GM19351 (cell line): Measurements from ENCODE around the gene ISCA2.
"Not testable (repeated sequence)": the region's sequence is repeated elsewhere in the genome, so short reads cannot be mapped to it uniquely, and the experiment has no call there.

Experiments used
- ATAC-seq: cut with Tn5 transposase; IDR thresholded peaks from one replicate; pipeline ENCODE4 v1.9.1; 2021; ENCODE audit warnings: mild to moderate bottlenecking, moderate library complexity; ENCODE audit not compliant: unreplicated experiment

The ISCA2 gene

DNA sequence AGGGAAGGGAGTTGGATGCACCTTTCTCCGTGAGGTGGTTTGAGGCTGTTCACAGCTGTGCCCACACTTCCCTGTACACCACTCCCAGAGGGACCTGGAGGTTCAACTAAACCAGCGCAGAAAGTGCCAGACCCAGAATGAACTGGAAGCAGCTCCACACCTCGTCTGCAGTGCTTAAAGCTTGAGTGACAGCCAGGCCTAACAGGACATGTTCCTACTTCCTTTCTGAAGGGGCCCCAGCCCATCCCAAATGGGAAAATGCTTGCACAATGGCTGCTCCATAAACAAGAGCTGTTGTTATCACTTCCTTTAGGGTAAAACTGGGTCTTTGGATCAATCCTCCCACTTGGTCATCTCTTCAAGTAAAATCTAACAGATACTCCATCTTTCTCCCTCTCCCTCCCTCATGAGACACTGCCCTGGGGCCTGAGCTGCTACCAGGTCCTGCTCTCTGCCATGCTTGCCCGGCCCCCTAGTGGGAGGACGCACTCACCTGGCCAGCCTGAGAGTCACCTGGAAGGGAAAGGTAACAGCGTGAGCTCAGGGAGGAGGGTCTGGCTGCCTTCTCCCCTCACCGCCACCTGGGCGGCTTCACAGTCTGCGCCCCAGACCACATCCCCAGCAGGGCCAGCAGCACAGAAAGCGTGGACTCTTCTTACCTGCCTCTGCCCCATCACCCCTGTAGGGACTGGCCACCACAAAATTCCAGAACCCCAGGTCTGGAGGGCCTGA lies 33.5 kb downstream of the ISCA2 start:
- ATAC-seq = no peak

DNA sequence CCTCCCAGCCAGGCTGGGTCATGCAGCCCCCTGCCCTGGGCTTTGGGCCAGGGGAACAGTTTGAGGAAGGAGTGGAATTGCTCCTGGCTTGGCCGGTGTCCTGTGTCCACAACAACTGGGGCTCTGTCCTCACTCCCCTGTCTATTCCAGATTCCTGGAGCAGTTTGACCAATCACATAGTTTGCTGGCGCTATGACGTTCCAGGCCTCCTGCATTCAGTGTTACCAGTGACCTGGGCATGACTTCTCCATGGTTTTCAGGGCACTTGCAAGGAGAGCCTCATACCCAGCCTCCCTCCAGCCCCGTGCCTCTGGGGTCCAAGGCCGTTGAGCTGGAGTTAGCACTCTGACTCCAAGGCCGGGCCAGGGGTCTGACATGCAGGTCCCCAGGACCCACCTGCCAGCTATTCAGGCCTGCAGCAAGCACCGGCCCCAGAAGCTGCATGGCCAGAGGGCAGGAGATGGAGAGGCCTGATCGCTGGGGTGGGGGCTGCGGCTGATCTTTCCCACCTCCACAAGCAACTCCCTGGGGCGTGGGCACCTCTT lies 34.2 kb downstream of the ISCA2 start:
- ATAC-seq = no peak

DNA sequence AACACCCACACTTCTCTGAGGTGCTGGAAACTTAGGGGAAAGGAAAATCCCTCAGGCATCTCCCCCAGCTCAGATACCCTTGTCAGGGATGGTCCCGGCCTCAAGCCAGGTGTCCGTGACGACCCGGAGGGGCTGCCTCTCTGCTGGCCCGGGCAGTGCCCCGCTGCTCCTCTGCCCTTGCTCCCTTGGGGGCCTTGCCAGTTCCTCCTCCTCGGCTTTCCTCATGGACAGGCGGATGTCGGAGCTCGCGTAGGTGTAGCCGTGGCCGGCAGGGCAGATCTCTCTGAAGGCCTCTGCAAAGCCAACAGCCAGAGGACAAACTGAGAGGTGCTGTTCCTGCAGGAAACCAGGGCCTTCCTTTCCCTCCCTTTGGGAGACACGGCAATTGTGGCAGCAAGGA lies 34.8 kb downstream of the ISCA2 start:
- ATAC-seq = no peak

DNA sequence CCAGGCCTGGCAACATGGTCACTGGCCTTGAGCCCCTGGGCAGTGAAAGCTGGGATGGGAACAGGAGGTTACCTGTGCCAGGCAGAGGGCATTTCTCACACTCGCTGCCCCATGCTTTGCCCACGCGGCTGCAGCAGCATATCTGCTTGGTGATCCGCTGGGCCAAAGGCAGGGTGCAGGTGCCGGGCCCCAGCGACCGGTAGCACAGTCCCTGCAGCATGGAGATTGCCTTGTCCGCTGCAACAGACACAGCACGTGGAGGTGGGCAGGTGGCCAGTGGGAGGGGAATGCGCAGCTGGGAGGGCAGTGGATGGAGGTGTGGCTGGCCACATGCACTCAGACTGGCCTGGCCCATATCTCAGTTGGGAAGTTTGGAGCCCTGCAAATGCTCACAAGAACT lies 35.3 kb downstream of the ISCA2 start:
- ATAC-seq = no peak

DNA sequence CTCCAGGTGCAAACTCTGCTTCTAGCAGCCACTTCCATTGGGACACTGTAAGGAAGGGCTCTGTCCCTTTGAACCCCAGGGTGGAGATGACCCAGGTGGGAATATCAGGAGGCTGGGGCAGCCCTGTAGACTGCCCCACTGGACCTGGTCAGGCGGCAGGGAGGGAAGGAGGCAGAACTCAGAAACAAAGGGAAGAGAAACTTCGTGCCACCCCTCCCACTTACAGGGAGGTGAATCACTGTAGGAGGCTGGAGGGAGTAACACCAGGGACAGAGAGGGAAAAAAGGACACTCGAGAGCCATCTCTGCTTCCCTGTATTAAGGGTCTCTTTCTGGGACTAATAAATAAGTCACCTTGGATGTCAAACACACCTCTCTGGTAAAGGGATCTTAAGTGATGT lies 37.4 kb downstream of the ISCA2 start:
- no peak for ATAC-seq

DNA sequence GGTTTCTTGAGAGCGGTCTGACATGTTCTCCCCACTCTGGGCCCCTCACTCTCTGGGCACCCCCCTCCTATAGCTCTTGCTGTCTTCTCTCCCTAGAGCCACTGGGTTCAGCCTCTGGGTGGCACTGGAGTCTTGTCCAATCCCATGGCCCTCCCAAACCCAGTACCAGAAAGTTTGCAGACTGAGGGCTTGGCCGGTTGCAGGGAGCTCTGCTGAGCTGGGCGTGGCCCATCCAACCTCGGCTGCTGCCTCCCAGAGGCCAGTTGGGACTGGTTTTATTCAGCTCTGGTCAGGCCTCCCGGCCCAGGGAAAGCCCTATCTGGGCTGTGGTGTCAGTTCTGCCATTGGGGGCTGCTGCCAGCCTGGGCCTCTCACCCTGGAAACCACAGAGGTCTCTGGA lies 37.9 kb downstream of the ISCA2 start:
- ATAC-seq = no peak

DNA sequence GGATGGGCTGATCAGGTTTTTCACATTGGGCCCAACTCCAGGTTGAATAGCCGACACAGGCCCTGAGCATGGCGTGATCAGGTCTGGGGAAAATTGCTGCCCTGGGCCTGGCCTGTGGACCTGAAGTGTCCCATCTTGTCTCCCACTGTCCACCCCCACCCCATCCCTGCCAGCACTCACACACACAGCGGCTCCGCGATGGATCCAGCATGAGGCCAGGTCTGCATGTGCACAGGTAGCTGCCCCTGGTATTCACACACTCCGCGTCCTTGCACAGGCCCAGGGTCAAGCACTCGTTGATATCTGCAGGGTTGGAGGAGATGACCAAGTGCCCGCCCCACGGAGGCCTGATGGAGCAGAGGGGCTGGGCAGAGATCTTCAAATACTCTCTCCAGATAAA lies 38.7 kb downstream of the ISCA2 start:
- no peak for ATAC-seq

DNA sequence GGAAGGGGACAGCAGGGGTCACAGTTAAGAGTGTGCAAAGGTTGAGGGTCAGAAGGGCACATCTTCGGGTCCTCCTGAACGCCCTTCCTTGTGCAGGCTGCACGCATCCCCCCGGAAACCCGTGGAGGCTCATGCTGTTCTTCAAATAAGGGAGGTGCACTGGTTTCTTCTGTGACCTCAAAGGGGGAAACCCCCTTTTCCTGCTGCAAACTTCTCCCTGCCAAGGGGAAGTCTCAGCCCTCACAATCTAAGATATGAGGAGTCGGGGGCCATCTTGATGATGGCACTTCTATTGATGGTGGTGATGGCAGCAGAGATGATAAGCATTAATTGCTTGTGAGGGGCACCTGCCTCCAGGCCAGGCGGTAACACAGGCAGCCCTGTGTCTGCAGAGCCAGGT lies 40.0 kb downstream of the ISCA2 start:
- no peak for ATAC-seq

DNA sequence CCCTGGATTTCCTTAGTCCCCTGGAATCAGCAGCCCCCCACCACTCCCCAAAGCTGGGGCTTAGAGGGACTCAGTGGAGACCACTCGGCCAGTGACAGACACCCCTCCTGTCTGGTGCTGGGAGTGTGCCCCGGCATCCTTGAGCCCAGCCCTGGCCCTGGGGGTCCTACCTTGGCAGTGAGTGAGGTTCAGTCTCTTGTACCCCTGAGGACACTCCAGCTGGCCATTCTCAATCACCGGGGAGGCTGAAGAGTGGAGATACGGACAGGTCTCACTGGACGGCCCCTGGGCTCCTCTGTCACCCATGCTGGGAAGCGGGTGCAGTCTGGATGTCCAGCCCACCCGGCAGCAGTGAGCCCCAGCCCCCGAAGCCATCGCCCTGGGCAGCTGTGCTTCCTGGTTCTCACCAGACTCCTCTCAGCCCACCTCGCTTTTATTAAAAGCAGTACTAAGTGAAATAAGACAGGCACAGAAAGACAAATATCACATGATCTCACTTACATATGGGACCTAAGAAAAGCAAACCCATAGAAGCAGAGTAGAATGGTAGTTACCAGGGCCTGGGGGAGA lies 42.3 kb downstream of the ISCA2 start:
- no peak for ATAC-seq

DNA sequence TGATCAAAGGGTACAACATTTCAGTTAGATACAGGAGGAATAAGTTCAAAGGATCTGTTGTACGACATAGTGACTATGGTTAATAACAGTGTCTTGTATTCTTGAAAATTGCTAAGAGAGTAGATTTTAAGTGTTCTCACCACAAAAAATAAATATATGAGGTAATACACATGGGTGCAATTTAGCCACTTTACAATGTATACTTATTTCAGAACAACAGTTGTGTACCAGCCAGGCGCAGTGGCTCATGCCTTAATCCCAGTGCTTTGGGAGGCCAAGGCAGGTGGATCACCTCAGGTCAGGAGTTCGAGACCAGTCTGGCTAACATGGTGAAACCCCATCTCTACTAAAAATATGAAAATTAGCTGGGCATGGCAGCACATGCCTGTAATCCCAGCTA lies 42.8 kb downstream of the ISCA2 start:
- ATAC-seq = not testable (repeated sequence)

DNA sequence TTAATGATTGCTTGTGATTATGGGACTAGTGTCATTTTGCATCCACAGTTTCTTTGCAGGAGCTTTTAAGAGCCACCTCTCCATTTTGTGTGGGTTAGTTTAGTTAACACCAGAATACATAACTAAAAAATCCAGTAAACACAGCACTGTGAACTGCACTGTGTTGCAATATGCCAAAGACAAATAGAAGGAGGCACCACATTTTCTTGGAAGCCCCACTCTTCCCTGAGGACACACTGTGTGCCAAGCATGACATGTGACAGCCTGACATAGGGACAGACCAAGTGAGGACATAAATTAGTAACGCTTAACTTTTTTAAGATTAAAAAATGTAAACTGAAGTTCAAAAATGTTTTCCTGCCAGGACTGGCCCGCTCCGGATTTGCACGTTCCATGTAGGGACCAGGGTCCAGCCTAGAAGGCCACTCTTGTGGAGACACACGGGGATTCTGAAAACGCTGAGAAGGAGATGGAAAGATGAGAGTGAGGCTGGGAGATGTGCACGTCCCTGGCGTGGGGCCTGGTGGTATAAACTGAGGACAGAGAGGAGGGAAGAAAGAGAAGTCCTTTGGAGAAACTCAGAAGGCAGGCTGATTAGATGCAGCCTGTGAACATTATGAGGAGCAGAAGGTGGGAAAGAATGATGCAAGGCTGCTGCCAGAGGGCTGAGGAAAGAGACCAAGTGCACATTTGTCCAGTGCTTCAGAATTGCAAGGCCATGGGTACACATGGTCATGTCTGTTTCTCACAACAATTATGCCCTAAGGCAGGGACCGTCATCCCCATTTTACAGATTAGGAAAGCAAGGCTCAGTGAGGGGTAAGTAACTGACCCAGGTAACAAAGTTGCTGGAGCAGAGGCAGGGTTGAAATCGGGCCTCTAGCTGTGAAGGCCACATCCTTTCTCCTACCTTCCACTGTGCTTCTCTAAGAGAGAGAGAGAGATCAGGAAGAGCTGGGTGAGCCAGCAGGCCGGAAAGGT lies 45.1 kb downstream of the ISCA2 start:
- no peak for ATAC-seq

DNA sequence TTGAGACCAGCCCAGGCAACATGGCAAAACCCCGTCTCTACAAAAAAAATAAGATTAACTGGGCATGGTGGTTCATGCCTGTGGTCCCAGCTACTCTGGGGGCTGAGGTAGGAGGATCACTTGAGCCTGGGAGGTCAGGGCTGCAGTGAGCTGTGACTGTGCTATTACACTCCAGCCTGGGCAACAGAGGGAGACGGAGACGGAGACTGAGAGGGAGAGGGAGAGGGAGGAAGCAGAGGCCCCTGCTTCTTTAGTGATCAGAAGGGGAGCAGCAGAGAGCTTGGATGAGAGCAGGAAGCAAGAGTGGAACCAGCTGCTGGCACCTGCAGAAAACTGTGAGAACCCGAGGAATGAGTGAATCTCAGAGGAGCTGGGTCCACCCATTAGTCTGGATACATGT lies 45.9 kb downstream of the ISCA2 start:
- no peak for ATAC-seq

DNA sequence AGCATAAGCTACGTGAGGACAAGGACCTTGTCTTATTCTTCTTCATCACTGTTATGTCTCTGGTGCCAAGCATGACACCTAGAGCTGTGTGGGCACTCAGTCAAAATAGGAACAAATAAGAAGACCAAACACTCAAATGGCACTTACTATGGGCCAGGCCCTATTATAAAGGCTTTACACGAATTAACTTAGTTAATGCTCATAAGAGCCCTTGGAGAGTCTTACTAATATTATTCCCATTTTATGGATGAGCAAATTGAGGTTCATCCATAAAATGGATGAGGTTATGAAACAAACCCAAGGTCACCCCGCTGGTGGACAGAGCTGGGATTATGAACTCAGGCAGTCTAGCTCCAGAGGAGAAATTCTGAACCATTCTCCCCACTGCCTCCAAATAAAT lies 47.7 kb downstream of the ISCA2 start:
- ATAC-seq = no peak

DNA sequence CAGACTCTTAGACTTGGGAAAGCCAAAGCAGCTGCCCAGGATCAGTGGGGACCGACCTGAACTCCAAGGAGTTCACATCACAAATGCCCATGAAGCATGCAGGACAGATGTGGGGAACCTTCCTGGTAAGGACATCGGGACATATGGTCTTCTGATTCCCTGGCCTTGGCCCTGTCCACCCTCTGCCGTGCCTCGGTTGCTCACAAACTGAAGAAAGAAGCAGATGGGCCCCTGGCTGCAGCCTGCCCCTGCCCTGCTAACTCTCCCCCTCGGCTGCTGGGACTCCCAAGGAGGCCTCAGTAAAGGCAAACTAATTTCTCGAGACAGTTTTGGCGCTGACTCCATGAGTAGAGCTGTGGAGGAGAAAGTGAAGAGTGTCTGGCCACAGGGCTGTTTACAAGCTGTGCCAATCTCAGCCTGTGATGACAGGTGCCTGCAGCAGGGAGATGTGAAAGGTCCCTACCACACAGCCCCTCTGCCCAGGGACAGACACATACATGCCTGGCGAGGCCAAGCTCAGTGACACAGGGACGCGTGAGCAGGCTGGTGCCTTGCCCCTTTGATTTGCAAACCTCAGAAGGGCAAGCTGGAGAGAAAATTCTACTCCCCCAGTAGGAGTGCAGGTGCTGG lies 48.6 kb downstream of the ISCA2 start:
- no peak for ATAC-seq

DNA sequence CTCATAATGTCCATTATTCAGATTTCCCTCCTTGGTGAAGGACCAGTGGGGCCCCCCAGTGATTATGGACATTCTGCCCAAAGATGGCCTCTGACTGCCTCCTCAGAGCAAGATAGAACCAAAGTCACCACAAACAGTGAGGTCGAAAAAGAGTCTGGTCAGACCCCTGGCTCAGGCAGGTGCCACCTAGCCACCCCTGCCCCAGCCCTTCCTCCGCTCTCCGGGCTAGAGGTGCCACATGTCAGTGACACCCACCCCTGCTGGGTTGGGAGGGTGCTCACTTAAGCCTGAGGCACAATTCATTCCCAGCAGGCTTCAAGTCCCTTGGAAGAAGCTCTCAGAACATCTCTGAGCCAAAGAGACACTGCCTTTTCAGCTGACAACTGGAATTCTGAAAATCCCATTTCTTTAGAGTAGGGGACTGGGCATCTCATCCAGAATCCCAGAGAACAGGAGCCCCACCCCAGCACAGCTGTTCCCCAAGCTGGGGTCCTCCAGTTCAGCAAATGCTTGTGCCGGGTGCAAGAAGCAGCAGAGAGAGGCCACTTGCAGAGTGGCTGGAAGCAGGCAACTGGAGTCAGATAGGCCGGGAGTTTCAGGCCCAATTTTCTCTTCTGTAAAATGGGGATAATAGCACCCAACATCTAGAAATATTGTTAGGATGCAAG lies 50.3 kb downstream of the ISCA2 start:
- ATAC-seq = no peak

DNA sequence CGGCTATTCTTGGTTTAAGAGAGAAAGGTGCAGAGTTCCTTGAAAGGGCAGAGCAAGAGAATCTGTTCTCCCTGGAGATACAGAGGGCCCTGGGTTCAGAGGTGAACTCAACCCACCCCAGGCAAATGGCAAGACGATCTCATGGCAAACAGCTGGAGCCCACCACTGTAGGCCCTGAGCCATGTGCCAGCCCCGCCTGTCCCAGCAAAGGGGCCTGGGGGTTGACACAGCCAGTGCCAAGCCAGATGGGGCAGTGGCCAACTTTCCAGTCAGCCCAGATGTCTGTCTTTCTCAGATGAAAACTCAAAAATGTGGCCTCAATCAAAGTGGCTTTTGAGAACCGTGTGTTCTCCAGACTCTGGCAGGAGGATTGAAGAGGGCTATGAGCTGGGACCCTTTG lies 51.8 kb downstream of the ISCA2 start:
- ATAC-seq = no peak

DNA sequence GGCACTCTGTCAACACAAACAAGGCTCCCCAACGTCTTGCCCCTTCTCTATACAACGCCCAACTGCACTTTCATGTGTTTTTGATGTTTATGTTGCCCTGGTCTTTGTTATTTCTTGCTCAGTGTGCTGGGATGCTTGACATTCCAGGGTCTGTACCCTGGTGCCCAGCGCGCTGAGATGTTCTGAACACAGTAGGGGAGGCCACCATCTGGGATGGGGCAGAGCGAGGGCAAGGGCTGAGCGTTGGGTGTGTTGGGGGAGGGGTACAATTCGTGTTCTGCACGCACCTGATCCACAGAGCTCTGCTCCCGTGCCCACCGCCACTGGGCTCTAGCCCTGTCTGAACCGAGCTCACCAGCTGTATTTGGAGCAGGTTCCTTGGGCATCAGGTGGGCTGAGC lies 52.9 kb downstream of the ISCA2 start:
- ATAC-seq = no peak
